Upper lobe of left lung (tissue), 6 donors: ENCODE results near the gene CACHD1. TPM values are rescaled to one million over a fixed set of nuclear protein-coding genes. Genes with fewer than 3 reads are reported as not detected.

Experiments used
- ATAC-seq, 2 donors: fragments of 200-7000 bp; cut with Tn5 transposase; one replicate each; pipeline ENCODE4 v1.9.1; 2022; ENCODE audit warnings: mild to moderate bottlenecking in 2 of 2, moderate library complexity in 2 of 2; ENCODE audit not compliant: low FRiP score in 2 of 2
- DNase-seq, 2 donors: peaks; one replicate each; pipeline ENCODE4 v3.0.0-alpha.2; 2019 to 2020
- H3K27ac ChIP-seq, 4 donors: fragments of 200-600 bp; sonication (generic); one replicate each; pipeline ENCODE4 v1.5.1; 2016 to 2019
- H3K27me3 ChIP-seq, 4 donors: fragments of 200-600 bp; sonication (generic); one replicate each; pipeline ENCODE4 v1.5.1; 2017 to 2019
- H3K36me3 ChIP-seq, 4 donors: fragments of 200-600 bp; sonication (generic); one replicate each; pipeline ENCODE4 v1.5.1; 2016 to 2019
- H3K4me1 ChIP-seq, 4 donors: fragments of 200-600 bp; sonication (generic); one replicate each; pipeline ENCODE4 v1.5.1; 2018 to 2019
- H3K4me3 ChIP-seq, 4 donors: fragments of 200-600 bp; sonication (generic); one replicate each; pipeline ENCODE4 v1.5.1; 2017 to 2019; ENCODE audit warnings: mild to moderate bottlenecking in 2 of 4, moderate library complexity in 1 of 4
- H3K9me3 ChIP-seq, 4 donors: fragments of 200-600 bp; sonication (generic); one replicate each; pipeline ENCODE4 v1.5.1; 2018 to 2019
- CTCF ChIP-seq, 6 experiments: fragments of 450-650 bp in 4 of 6; fragments of 200-600 bp in 2 of 6; sonication (generic) in 2 of 6; IDR thresholded peaks; one replicate each; pipeline ENCODE4 v1.5.1; 2016 to 2019; ENCODE audit warnings: antibody characterized with exemption in 6 of 6
- EP300 ChIP-seq, 4 donors: sonication (generic); formaldehyde crosslinking; IDR thresholded peaks; one replicate each; pipeline ENCODE4 v1.5.1; 2017; ENCODE audit warnings: antibody characterized with exemption in 4 of 4, control low read depth in 2 of 4
- POLR2A ChIP-seq, 4 donors: fragments of 450-650 bp; IDR thresholded peaks; one replicate each; pipeline ENCODE4 v1.5.1; 2016 to 2017; ENCODE audit warnings: antibody characterized with exemption in 4 of 4, mild to moderate bottlenecking in 2 of 4
- POLR2AphosphoS5 ChIP-seq, 2 donors: sonication (generic); formaldehyde crosslinking; IDR thresholded peaks; one replicate each; pipeline ENCODE4 v1.5.1; 2017; ENCODE audit warnings: antibody characterized with exemption in 2 of 2
- WGBS, 2 donors: methylation state at CpG; one replicate each; pipeline ENCODE4 v1.1.5; 2017 to 2018; 5-methylcytosine and 5-hydroxymethylcytosine counted together
- total RNA-seq, 6 donors: library from RNA; depleted of rRNA in 4 of 6; stranded (reverse); fragments of >200 nt in 4 of 6; gene quantifications; one replicate each; pipeline versions ENCODE4 v1.1.0 to v1.2.1, GENCODE V29; 2016 to 2021
- donor health status: DM: no; HTN: no; CAD: no; lungs with moderate emphysema.
- donor health status: DM: no; HTN: yes; CAD: no; lungs with severe emphysema.

Gene CACHD1
- total RNA-seq, 6 donors from 2014 or later: 7.3 to 26.3 (median 22.9) TPM

DNA sequence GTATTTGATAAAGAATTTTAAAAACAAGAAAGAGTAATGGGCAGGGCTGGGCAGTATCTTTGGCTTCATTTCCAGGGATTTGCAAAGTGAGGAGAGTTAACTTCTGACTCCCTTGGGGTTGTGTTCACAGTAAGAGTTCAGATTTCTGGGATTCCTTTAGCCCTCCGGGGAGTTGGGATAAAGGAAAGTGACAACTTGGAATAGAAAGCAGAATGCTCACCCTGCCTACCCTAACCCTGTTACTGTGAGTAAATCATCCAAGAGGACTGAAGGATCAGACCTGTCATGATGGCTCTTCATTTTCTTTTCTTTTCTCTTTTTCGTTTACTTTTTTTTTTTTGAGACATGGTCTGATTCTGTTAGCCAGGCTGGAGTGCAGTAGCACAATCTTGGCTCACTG, 76.1 kb downstream of the CACHD1 start:
- no peaks in the 10 kb centered on the region for H3K27me3 ChIP-seq
- H3K4me1 ChIP-seq: peaks cover 11 to 25% (median 20%) of the 10 kb centered on the region in 4 donors
- H3K36me3 ChIP-seq: no peaks in the 10 kb centered on the region
- ATAC-seq: no peak
- TF ChIP-seq CTCF (IDR thresholded peaks at IDR 0.05): no peak
- no peak for TF ChIP-seq POLR2A (IDR thresholded peaks at IDR 0.05)
- TF ChIP-seq EP300 (IDR thresholded peaks at IDR 0.05): no peak
- no peak for TF ChIP-seq POLR2AphosphoS5 (IDR thresholded peaks at IDR 0.05)
- H3K4me3 ChIP-seq: no peak overlapping the region
- no peaks in the 10 kb centered on the region for H3K9me3 ChIP-seq
- no peak for DNase-seq
- 55 to 61% methylated on average over 2 of the region's 2 CpGs for WGBS, 2 donors
- H3K27ac ChIP-seq: no peak overlapping the region

DNA sequence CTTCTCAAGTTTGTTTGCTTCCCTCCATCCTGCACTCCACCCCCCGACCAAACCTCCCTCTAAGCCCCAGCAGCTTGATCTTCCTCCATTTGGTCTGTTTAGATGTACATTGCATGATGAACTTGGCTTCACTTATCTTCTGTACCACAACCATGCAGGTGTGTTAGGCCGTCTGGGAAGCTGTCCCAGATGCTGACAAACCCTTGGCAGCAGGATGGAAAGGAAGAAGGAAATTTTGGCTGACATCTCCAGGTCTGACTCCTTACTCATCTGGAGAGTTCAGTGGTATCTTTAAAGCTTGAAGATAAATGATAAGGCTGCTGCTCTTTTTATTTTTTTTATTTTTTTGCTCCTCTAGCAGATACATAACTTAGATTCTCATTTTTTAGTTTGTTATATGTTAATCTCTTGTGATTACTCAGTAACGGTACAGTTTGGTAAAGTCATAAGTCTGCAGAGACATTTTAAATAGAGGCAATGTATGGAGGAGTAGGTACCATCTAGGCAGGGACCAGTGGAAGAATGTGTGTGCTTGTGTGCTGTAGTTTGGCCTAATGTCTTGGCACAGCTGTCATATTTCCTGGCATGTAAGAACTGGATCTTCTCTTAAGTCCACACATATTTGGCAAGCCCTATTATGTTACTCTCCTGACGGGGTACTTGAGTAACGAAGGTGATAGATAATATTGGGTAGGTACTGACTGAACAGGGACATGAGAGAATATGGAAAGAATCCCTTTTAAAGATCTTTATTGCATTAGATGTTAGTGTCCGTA, 79.7 kb downstream of the CACHD1 start:
- WGBS, 2 donors: 48 to 52% methylated on average over 6 of the region's 6 CpGs
- peak in 1 of 2 donors; percentile 17 for ATAC-seq
- peak overlapping the region in 1 of 4 donors; percentile 4 for H3K27ac ChIP-seq
- TF ChIP-seq POLR2A (IDR thresholded peaks at IDR 0.05) (no peak), POLR2AphosphoS5 (IDR thresholded peaks at IDR 0.05) (no peak), CTCF (IDR thresholded peaks at IDR 0.05) (no peak), EP300 (IDR thresholded peaks at IDR 0.05) (no peak)
- H3K36me3 ChIP-seq: no peaks in the 10 kb centered on the region
- no peak overlapping the region for H3K4me3 ChIP-seq
- DNase-seq: no peak
- H3K4me1 ChIP-seq: peaks cover 15 to 22% (median 19%) of the 10 kb centered on the region in 4 donors
- H3K9me3 ChIP-seq: no peaks in the 10 kb centered on the region
- H3K27me3 ChIP-seq: no peaks in the 10 kb centered on the region

DNA sequence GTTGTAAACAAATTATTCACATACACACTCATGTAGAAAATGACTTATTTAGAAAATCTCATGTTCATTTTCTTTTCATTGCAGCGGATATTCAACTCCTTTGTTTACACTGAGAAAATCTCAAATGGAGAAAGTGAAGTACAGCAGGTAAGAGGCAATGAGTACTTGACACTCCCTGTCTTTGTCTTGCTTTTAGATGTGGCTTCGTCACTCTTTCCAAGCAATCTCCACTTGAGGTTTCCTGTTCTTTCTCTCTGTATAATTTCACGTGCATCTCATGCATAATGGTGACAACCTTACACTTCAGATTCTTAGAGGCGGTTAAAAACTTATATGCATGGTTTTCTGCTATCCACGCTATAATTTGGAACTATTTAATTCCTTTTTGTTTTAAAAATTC, 80.6 kb downstream of the CACHD1 start:
- no peaks in the 10 kb centered on the region for H3K27me3 ChIP-seq
- no peaks in the 10 kb centered on the region for H3K36me3 ChIP-seq
- peaks cover 15 to 22% (median 19%) of the 10 kb centered on the region in 4 donors for H3K4me1 ChIP-seq
- WGBS, 2 donors: 50 to 61% methylated on average over 5 of the region's 5 CpGs
- peak in 1 of 2 donors; percentile 35 for TF ChIP-seq POLR2AphosphoS5 (IDR thresholded peaks at IDR 0.05)
- peak in 2 of 4 donors; percentile 16 to 80 for TF ChIP-seq EP300 (IDR thresholded peaks at IDR 0.05)
- TF ChIP-seq POLR2A (IDR thresholded peaks at IDR 0.05): no peak
- no peak for TF ChIP-seq CTCF (IDR thresholded peaks at IDR 0.05)
- H3K4me3 ChIP-seq: no peak overlapping the region
- H3K27ac ChIP-seq: no peak overlapping the region
- ATAC-seq (peak in 1 of 2 donors; percentile 24), DNase-seq (no peak)
- H3K9me3 ChIP-seq: no peaks in the 10 kb centered on the region

GRCh38 chr1:64550946-64551605, 81.1 kb downstream of the CACHD1 start:
- Histone ChIP-seq H3K27ac (no peak overlapping the region), H3K9me3 (no peaks in the 10 kb centered on the region)

More at GRCh38 chr1:64550946-64551605, 81.1 kb downstream of the CACHD1 start:
- H3K36me3 ChIP-seq: no peaks in the 10 kb centered on the region
- no peak for DNase-seq
- H3K4me1 ChIP-seq: peaks cover 15 to 23% (median 19%) of the 10 kb centered on the region in 4 donors
- ATAC-seq: no peak
- no peaks in the 10 kb centered on the region for H3K27me3 ChIP-seq
- TF ChIP-seq POLR2A (IDR thresholded peaks at IDR 0.05): no peak
- no peak for TF ChIP-seq EP300 (IDR thresholded peaks at IDR 0.05)
- TF ChIP-seq POLR2AphosphoS5 (IDR thresholded peaks at IDR 0.05): no peak
- no peak for TF ChIP-seq CTCF (IDR thresholded peaks at IDR 0.05)
- H3K4me3 ChIP-seq: no peak overlapping the region
- 63 to 73% methylated on average over 4 of the region's 4 CpGs for WGBS, 2 donors
